Liver (tissue), 9 donors: ENCODE results near the gene FUT4. TPM values are rescaled to one million over a fixed set of nuclear protein-coding genes. Genes with fewer than 3 reads are reported as not detected.

Experiments
- DNase-seq: peaks from one replicate; pipeline ENCODE4 v3.0.0-alpha.2; 2017; ENCODE audit warnings: low spot score
- H3K27ac ChIP-seq, 2 donors: one replicate each; pipeline ENCODE4 v1.7.0; 2013; ENCODE audit warnings: inconsistent platforms in 2 of 2, low read length in 2 of 2, control low read depth in 1 of 2, low read depth in 1 of 2, mild to moderate bottlenecking in 1 of 2
- H3K27me3 ChIP-seq, 4 donors: one replicate each; pipeline versions ENCODE4 v1.6.1 to v1.7.0; 2013; ENCODE audit warnings: low read length in 3 of 4, inconsistent platforms in 1 of 4, mild to moderate bottlenecking in 1 of 4, moderate library complexity in 1 of 4; ENCODE audit not compliant: control insufficient read depth in 4 of 4, insufficient read depth in 4 of 4
- H3K36me3 ChIP-seq, 4 donors: one replicate each; pipeline versions ENCODE4 v1.6.1 to v1.7.0; 2013; ENCODE audit warnings: low read length in 3 of 4, mild to moderate bottlenecking in 3 of 4, low read depth in 1 of 4, moderate library complexity in 1 of 4; ENCODE audit not compliant: control insufficient read depth in 4 of 4, insufficient read depth in 3 of 4
- H3K4me1 ChIP-seq, 4 donors: one replicate each; pipeline versions ENCODE4 v1.6.1 to v1.7.0; 2013; ENCODE audit warnings: low read length in 3 of 4, mild to moderate bottlenecking in 3 of 4, moderate library complexity in 1 of 4; ENCODE audit not compliant: control insufficient read depth in 4 of 4, insufficient read depth in 4 of 4
- H3K4me3 ChIP-seq, 3 donors: one replicate each; pipeline versions ENCODE4 v1.6.1 to v1.7.0; 2013; ENCODE audit warnings: low read length in 3 of 3, control low read depth in 1 of 3, low read depth in 1 of 3, mild to moderate bottlenecking in 1 of 3
- H3K9ac ChIP-seq, 2 donors: one replicate each; pipeline ENCODE4 v1.7.0; 2013; ENCODE audit warnings: low read length in 2 of 2, mild to moderate bottlenecking in 2 of 2, moderate library complexity in 2 of 2, control low read depth in 1 of 2, low read depth in 1 of 2
- H3K9me3 ChIP-seq, 4 donors: one replicate each; pipeline versions ENCODE4 v1.6.1 to v1.7.0; 2013; ENCODE audit warnings: low read length in 3 of 4; ENCODE audit not compliant: control insufficient read depth in 4 of 4
- CTCF ChIP-seq: fragments of 150-350 bp; IDR thresholded peaks from 2 replicates; pipeline ENCODE4 v1.5.1; 2017; ENCODE audit warnings: improper control_type of control experiment, low read depth, low read length; ENCODE audit not compliant: missing input control
- EGR1 ChIP-seq, 2 donors: IDR thresholded peaks; 2 replicates each; pipeline ENCODE4 v1.6.1; 2016 to 2018; ENCODE audit warnings: antibody characterized with exemption in 2 of 2, low read depth in 2 of 2
- FOXA1 ChIP-seq: IDR thresholded peaks from 2 replicates; pipeline ENCODE4 v1.6.1; 2016; ENCODE audit warnings: antibody characterized with exemption
- FOXA2 ChIP-seq: IDR thresholded peaks from 2 replicates; pipeline ENCODE4 v1.6.1; 2016; ENCODE audit warnings: antibody characterized with exemption
- GABPA ChIP-seq, 2 donors: IDR thresholded peaks in 1 of 2; conservative IDR thresholded peaks in 1 of 2; 2 replicates each; pipeline ENCODE4 v1.6.1; 2016; ENCODE audit warnings: antibody characterized with exemption in 2 of 2, mild to moderate bottlenecking in 1 of 2, moderate library complexity in 1 of 2
- HNF4A ChIP-seq, 2 donors: conservative IDR thresholded peaks; 2 replicates each; pipeline ENCODE4 v1.6.1; 2016; ENCODE audit warnings: antibody characterized with exemption in 2 of 2, mild to moderate bottlenecking in 2 of 2
- HNF4G ChIP-seq: IDR thresholded peaks from 2 replicates; pipeline ENCODE4 v1.6.1; 2016; ENCODE audit warnings: antibody characterized with exemption
- NR2F2 ChIP-seq: IDR thresholded peaks from 2 replicates; pipeline ENCODE4 v1.6.1; 2016; ENCODE audit warnings: antibody characterized with exemption
- RAD21 ChIP-seq, 2 donors: IDR thresholded peaks; 2 replicates each; pipeline ENCODE4 v1.6.1; 2016; ENCODE audit warnings: antibody characterized with exemption in 2 of 2, mild to moderate bottlenecking in 2 of 2
- RXRA ChIP-seq, 2 donors: IDR thresholded peaks; 2 replicates each; pipeline ENCODE4 v1.6.1; 2017 to 2018; ENCODE audit warnings: antibody characterized with exemption in 2 of 2, mild to moderate bottlenecking in 1 of 2
- SP1 ChIP-seq: IDR thresholded peaks from 2 replicates; pipeline ENCODE4 v1.6.1; 2018; ENCODE audit warnings: antibody characterized with exemption, mild to moderate bottlenecking
- TAF1 ChIP-seq: conservative IDR thresholded peaks from 2 replicates; pipeline ENCODE4 v1.6.1; 2016; ENCODE audit warnings: antibody characterized with exemption, mild to moderate bottlenecking
- YY1 ChIP-seq: IDR thresholded peaks from 2 replicates; pipeline ENCODE4 v1.6.1; 2016; ENCODE audit warnings: antibody characterized with exemption, mild to moderate bottlenecking
- ZBTB33 ChIP-seq: IDR thresholded peaks from 2 replicates; pipeline ENCODE4 v1.6.1; 2016; ENCODE audit warnings: antibody characterized with exemption
- WGBS: extraction: QIAGEN DNeasy Blood & Tissue Kit; methylation state at CpG from one replicate; pipeline ENCODE4 v1.1.7; 2013; 5-methylcytosine and 5-hydroxymethylcytosine counted together
- polyA plus RNA-seq, 2 donors: library from polyadenylated mRNA; stranded (reverse) in 1 of 2; unstranded in 1 of 2; fragments of 200-250 nt in 1 of 2; fragments of >200 nt in 1 of 2; fragmentation: Nextera tagmentation in 1 of 2; extraction: Ambion mirVana in 1 of 2; gene quantifications; one replicate each; pipeline versions ENCODE4 v1.2.1 to v1.2.3, GENCODE V29; 2013 to 2015
- total RNA-seq, 2 donors: library from RNA; depleted of rRNA; stranded (reverse); fragments of >200 nt; gene quantifications; one replicate each; pipeline ENCODE4 v1.2.3, GENCODE V29; 2014
- TF ChIP-seq, protein P1 (sequence below): IDR thresholded peaks from 2 replicates; pipeline ENCODE4 v1.6.1; 2016; ENCODE audit warnings: antibody characterized with exemption, mild to moderate bottlenecking
- donor health status: healthy.
- donor health status: healthy.
- donor health status: healthy.
- donor health status: healthy.
- donor health status: healthy.

FUT4 gene
- total and polyA plus RNA-seq, 4 donors, result 0.47 to 4.3 (median 1.4) TPM

DNA sequence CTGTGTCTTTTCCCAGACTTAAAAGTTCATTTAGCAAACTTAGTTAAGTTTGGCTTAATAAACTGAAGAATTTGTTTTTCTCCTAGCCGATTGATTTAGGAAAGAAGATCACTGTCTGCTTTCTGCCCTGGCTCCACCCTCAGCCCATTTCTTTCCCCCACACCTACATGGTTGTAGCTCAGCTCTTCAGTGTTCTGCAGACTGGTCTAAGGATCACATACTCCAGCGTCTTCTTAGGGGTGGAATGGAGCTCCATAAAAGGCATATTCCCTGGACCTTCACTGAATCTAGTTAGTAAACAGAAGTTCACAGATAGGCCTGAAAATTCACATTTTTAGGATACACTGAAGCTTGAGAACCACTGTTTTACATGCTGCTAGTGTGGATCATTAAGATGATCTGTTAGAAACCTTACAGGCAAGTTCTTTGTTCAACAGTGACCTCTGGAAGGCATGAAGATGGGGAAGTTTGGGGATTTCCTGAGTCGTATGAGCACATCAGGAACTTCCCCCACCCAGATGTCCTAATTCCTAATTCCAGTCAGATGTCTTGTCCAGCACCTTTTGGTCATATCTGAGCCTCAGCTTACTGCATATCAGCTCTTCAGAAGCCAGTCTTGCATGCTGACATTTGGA lies 40.3 kb downstream of the FUT4 start:
- Histone ChIP-seq H3K27ac (no peak overlapping the region), H3K4me1 (no peaks in the 10 kb centered on the region), H3K36me3 (no peaks in the 10 kb centered on the region), H3K9ac (no peak overlapping the region), H3K4me3 (no peak overlapping the region), H3K27me3 (no peaks in the 10 kb centered on the region), H3K9me3 (no peaks in the 10 kb centered on the region)
- DNase-seq, result no peak
- whole genome bisulfite sequencing, result 65% methylated on average over 3 of the region's 3 CpGs
- TF ChIP-seq YY1 (no peak), FOXA2 (no peak), HNF4A (conservative IDR thresholded peaks at IDR 0.05) (no peak)

DNA sequence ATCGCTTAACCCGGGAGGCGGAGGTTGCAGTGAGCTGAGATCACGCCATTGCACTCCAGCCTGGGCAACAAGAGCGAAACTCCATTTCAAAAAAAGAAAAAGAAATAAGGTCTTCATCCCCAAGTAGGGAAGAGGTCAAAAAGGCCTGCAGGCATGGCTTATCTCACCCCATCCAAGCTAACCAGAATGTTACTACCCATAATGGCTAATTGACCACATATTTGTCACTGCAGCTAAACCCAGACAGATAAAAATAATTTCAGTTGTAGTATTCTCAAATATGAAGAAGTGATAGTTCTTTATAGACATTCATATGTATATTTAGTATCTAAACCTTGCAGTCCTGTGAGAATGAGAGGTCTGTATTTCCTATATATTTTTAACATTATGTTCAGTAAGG lies 41.3 kb downstream of the FUT4 start:
- no peak overlapping the region for H3K27ac ChIP-seq

DNA sequence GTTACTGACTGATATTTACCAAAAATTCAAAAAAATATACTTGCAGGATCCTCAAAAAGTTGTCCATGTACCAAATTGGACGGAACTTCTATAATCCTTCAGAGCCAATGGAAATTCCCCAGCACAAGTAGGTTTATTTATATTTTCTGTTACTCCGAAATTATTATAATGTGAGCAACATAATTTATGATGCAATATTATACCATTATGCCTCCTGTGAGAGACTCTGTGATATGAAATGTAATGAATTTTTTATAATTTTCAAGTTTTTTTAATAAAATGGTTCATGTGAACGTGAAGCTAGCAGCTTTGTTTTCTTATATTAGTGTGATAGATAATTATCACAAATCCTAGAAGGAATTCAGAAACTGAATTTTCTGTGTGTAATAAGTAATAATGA lies 41.7 kb downstream of the FUT4 start:
- TF ChIP-seq TAF1 (no peak), YY1 (no peak), HNF4G (no peak), ZBTB33 (no peak), FOXA2 (no peak), NR2F2 (no peak), EGR1 (IDR thresholded peaks at IDR 0.05; ENCODE audit: low read depth in 2 of 2) (no peak), GABPA (IDR thresholded peaks at IDR 0.05 in 1 of 2, conservative IDR thresholded peaks at IDR 0.05 in 1 of 2) (no peak), SP1 (no peak), FOXA1 (no peak), CTCF (no peak), RXRA (IDR thresholded peaks at IDR 0.05) (no peak), RAD21 (IDR thresholded peaks at IDR 0.05) (no peak)
- TF ChIP-seq, protein P1, sequence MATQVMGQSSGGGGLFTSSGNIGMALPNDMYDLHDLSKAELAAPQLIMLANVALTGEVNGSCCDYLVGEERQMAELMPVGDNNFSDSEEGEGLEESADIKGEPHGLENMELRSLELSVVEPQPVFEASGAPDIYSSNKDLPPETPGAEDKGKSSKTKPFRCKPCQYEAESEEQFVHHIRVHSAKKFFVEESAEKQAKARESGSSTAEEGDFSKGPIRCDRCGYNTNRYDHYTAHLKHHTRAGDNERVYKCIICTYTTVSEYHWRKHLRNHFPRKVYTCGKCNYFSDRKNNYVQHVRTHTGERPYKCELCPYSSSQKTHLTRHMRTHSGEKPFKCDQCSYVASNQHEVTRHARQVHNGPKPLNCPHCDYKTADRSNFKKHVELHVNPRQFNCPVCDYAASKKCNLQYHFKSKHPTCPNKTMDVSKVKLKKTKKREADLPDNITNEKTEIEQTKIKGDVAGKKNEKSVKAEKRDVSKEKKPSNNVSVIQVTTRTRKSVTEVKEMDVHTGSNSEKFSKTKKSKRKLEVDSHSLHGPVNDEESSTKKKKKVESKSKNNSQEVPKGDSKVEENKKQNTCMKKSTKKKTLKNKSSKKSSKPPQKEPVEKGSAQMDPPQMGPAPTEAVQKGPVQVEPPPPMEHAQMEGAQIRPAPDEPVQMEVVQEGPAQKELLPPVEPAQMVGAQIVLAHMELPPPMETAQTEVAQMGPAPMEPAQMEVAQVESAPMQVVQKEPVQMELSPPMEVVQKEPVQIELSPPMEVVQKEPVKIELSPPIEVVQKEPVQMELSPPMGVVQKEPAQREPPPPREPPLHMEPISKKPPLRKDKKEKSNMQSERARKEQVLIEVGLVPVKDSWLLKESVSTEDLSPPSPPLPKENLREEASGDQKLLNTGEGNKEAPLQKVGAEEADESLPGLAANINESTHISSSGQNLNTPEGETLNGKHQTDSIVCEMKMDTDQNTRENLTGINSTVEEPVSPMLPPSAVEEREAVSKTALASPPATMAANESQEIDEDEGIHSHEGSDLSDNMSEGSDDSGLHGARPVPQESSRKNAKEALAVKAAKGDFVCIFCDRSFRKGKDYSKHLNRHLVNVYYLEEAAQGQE, result no peak
- WGBS, result 87% methylated on average over 3 of the region's 3 CpGs

More for the DNA sequence above, 41.3 kb downstream of the FUT4 start:
- H3K27me3 ChIP-seq, result no peaks in the 10 kb centered on the region
- 96% methylated on average over 5 of the region's 5 CpGs for WGBS
- no peak for DNase-seq
- no peak overlapping the region for H3K4me3 ChIP-seq
- TF ChIP-seq SP1, result no peak
- H3K9me3 ChIP-seq, result no peaks in the 10 kb centered on the region
- no peaks in the 10 kb centered on the region for H3K36me3 ChIP-seq
- H3K4me1 ChIP-seq, result no peaks in the 10 kb centered on the region
- no peak overlapping the region for H3K9ac ChIP-seq

More for the DNA sequence above, 41.7 kb downstream of the FUT4 start:
- no peaks in the 10 kb centered on the region for H3K27me3 ChIP-seq
- H3K36me3 ChIP-seq, result no peaks in the 10 kb centered on the region
- no peak overlapping the region for H3K27ac ChIP-seq
- H3K9ac ChIP-seq, result no peak overlapping the region
- no peak overlapping the region for H3K4me3 ChIP-seq
- no peaks in the 10 kb centered on the region for H3K9me3 ChIP-seq
- H3K4me1 ChIP-seq, result no peaks in the 10 kb centered on the region
- no peak for DNase-seq
